Mucosa of stomach (tissue), 1 donor: Measurements from ENCODE around the gene WDR46.
A peak's percentile ranks its signal among the peaks of the same experiment; 100 is the strongest.

ENCODE experiments used
- H3K27me3 ChIP-seq: one replicate; pipeline ENCODE4 v1.7.0; 2013; ENCODE audit warnings: mild to moderate bottlenecking, low read length; ENCODE audit not compliant: control insufficient read depth, insufficient read depth
- H3K36me3 ChIP-seq: one replicate; pipeline ENCODE4 v1.7.0; 2013; ENCODE audit warnings: low read length; ENCODE audit not compliant: control insufficient read depth, insufficient read depth
- H3K4me1 ChIP-seq: one replicate; pipeline ENCODE4 v1.7.0; 2013; ENCODE audit warnings: mild to moderate bottlenecking, low read length; ENCODE audit not compliant: control insufficient read depth, insufficient read depth
- H3K4me3 ChIP-seq: one replicate; pipeline ENCODE4 v1.7.0; 2013; ENCODE audit warnings: low read length
- H3K9ac ChIP-seq: one replicate; pipeline ENCODE4 v1.7.0; 2013; ENCODE audit warnings: mild to moderate bottlenecking, low read length, moderate library complexity
- H3K9me3 ChIP-seq: one replicate; pipeline ENCODE4 v1.7.0; 2013; ENCODE audit warnings: mild to moderate bottlenecking, low read length, moderate library complexity; ENCODE audit not compliant: control insufficient read depth
- donor health status: Pancreatic carcinoma.

Gene WDR46

GRCh38 chr6:33305052-33305451 is 16.0 kb upstream of the WDR46 start:
- Histone ChIP-seq H3K9me3 (no peaks in the 10 kb centered on the region), H3K4me1 (no peaks in the 10 kb centered on the region), H3K9ac (no peak overlapping the region), H3K4me3 (no peak overlapping the region), H3K27me3 (no peaks in the 10 kb centered on the region), H3K36me3 (peaks cover 6% of the 10 kb centered on the region)

- peaks cover 6% of the 10 kb centered on the region for H3K36me3 ChIP-seq
- no peak overlapping the region for H3K4me3 ChIP-seq
- H3K27me3 ChIP-seq: no peaks in the 10 kb centered on the region
- no peak overlapping the region for H3K9ac ChIP-seq
- H3K9me3 ChIP-seq: no peaks in the 10 kb centered on the region
- H3K4me1 ChIP-seq: no peaks in the 10 kb centered on the region
These were observed 15.2 kb upstream of the WDR46 start for GRCh38 chr6:33304216-33304615.

- no peaks in the 10 kb centered on the region for H3K27me3 ChIP-seq
- H3K9ac ChIP-seq: no peak overlapping the region
- H3K4me1 ChIP-seq: peaks cover 8% of the 10 kb centered on the region
- no peaks in the 10 kb centered on the region for H3K9me3 ChIP-seq
- no peak overlapping the region for H3K4me3 ChIP-seq
- H3K36me3 ChIP-seq: peaks cover 6% of the 10 kb centered on the region
These were observed 12.8 kb upstream of the WDR46 start for GRCh38 chr6:33301877-33302276.

- Histone ChIP-seq H3K4me3 (peak overlapping the region; percentile 81), H3K9me3 (no peaks in the 10 kb centered on the region), H3K4me1 (peaks cover 8% of the 10 kb centered on the region), H3K36me3 (peaks cover 7% of the 10 kb centered on the region), H3K27me3 (no peaks in the 10 kb centered on the region), H3K9ac (peak overlapping the region; percentile 95)
These were observed 10.4 kb upstream of the WDR46 start for GRCh38 chr6:33299237-33299944.

DNA sequence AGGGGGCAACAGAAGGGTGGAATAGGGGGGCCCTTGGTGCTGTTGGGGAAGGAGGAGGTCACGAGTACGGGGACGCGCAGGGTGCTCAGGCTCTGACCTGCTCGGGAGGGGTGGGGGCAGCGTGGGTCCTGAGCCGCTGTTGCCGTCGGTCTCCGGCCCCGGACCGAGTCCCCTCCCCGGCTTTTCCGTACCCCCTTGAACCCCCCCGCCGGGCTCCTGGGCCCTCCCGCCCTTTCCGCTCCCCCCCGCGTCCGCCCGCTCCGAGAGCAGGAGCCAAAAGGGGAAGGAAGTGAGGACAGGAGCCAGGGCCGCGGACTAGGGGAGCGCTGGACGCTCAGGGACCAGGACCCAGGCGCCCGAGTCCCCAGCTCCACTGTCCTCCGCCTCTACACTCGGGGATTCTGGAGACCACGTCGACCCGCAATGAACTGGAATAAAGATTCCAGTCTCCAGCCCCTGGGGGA is 9.8 kb upstream of the WDR46 start, which contains the start of gene RGL2:
Gene RGL2, minus strand, starts transcription at position 170 of the 464 bp plus-strand sequence. CDS start 332 bp downstream, outside the sequence.
- no peaks in the 10 kb centered on the region for H3K27me3 ChIP-seq
- no peaks in the 10 kb centered on the region for H3K9me3 ChIP-seq
- H3K9ac ChIP-seq: peak within 1 kb of the TSS; percentile 95
- H3K36me3 ChIP-seq: peaks cover 7% of the 10 kb centered on the region
- peaks cover 8% of the 10 kb centered on the region for H3K4me1 ChIP-seq
- H3K4me3 ChIP-seq: peak within 1 kb of the TSS; percentile 81

- H3K4me3 ChIP-seq: peak overlapping the region; percentile 50
- H3K36me3 ChIP-seq: peaks cover 7% of the 10 kb centered on the region
- no peaks in the 10 kb centered on the region for H3K27me3 ChIP-seq
- H3K9me3 ChIP-seq: no peaks in the 10 kb centered on the region
- H3K9ac ChIP-seq: peak overlapping the region; percentile 95
- H3K4me1 ChIP-seq: peaks cover 8% of the 10 kb centered on the region
These were observed 9.1 kb upstream of the WDR46 start for GRCh38 chr6:33297956-33298772.

DNA sequence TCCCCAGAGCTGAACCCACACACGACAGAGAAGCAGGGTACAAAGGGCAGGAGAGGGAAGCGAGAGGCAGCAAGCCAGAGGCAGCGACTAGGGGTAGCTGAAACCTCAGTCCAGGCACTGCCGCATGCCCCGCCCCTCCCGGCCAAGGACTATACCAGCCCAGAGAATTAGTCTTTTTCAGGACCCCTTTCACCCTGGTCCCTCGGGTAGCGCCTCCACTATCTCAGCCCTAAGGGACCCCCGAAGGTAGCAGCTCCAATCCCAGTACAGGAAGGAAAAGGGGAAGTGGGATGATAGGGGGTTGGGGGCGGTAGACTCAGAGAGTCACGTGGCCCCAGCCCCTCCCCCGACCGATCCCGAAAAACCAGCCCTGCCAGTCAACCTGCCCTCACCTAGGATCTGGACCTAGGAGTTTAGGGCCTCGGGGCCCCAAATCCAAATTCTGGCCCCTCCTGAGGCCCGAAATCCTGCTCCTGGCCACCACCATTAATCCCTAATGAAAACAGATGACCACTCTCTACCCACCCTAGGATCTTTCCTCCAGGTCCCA is 8.4 kb upstream of the WDR46 start:
- peaks cover 7% of the 10 kb centered on the region for H3K36me3 ChIP-seq
- no peak overlapping the region for H3K4me3 ChIP-seq
- peaks cover 8% of the 10 kb centered on the region for H3K4me1 ChIP-seq

DNA sequence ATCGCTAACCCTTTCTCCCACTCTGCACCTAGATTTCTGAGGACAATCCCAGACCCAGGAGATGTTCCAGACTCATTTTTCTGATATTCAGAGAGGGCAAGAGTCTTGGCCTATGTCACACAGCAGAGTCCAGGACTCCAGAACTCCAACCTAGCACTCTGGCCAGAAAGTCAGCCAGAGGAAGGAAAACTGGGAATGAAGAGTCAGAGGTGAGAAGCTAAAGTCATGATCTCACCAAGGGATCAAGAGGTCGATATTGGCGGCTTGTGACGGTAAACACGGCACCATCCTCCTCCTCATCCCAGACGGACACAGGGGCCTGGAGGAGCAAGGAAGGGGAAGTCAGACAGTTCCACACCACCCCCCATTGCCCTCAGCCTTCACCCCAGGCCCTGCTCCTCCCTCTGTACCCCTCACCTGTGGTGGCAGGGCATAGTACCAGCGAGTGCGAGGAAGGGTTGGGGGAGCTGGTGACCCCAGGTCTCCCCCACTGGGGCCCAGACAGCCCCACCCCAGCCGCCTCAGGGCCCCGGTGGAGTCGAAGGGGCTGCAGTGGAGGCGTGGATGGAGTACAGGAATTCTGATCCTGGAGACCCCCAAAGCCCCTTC is 7.9 kb upstream of the WDR46 start:
- Histone ChIP-seq H3K9ac (peak overlapping the region; percentile 65), H3K36me3 (peaks cover 7% of the 10 kb centered on the region), H3K4me1 (peaks cover 8% of the 10 kb centered on the region), H3K9me3 (no peaks in the 10 kb centered on the region), H3K27me3 (no peaks in the 10 kb centered on the region), H3K4me3 (no peak overlapping the region)

More for the DNA sequence above, 8.4 kb upstream of the WDR46 start:
- H3K9me3 ChIP-seq: no peaks in the 10 kb centered on the region
- H3K9ac ChIP-seq: peak overlapping the region; percentile 65
- H3K27me3 ChIP-seq: no peaks in the 10 kb centered on the region

DNA sequence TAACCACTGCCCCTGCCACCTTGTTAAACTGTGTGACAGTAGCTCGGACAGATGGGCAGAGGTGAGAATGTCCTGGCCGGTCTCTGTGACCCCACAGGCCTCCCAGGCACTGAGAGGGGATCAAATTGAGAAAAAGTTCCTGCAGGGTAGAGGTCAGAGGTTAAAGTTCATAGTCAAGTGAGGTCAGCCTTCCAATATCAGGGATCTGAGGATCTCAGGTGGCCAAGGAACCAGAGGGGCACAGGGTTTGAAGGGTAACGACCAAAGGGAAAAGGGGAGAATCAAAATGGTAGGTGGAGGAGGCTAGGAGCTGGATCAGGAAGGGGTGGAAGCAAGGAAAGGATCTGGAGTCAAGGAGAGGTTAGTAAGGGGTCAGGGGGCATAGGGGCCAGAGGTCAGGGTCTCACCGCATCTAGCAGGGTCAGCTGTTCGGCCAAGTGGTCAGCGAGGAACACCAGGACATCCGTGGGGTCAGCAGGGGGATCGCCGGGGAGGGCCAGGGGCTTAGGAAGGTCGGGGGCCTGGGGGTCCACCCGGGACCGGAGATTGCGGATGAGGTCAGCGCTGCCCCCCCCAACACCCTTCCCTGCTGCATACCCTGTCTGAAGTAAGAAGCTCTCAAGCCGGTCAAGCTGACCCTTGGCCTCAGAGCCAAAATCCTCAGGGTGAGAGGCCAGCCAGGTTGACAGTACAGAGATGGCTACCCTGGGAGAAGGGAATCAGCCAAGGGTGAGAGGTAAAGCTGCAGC is 6.8 kb upstream of the WDR46 start:
- Histone ChIP-seq H3K27me3 (no peaks in the 10 kb centered on the region), H3K9ac (no peak overlapping the region), H3K4me1 (peaks cover 8% of the 10 kb centered on the region), H3K36me3 (peaks cover 7% of the 10 kb centered on the region), H3K4me3 (no peak overlapping the region), H3K9me3 (no peaks in the 10 kb centered on the region)

DNA sequence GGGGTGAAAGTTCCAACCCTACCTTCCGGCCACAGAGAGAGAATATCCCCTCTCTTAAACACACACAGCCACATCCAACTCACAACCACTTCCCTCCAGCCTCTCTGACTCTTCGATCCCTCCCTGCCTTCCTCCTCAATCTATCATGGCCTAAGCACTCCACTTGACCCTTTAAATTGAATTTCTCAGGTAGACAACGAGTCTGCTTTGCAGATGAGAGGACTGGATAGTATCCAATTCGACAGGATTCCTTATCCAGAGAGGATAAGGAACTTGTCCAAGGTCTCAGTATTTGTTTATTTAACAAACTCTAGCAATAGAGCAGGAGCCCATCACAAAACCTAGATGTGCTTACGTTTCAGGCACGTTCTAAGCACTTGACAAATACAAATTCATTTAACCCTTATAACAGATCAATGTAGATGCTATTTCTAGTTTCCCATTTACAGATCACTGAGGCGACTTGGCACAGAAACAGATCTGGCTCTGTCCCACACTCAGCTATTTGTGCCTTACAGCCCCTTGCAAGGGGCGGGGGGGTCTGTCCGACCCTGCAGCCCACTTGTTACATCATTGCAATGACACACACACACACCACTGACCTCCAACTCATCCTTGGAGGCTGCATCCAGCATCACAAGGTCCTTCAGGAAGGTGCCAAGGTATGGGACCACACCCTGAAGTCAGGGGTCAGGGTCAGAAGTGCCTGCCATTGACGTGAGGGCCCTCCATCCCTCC is 5.2 kb upstream of the WDR46 start:
- H3K9me3 ChIP-seq: no peaks in the 10 kb centered on the region
- H3K4me3 ChIP-seq: no peak overlapping the region
- H3K9ac ChIP-seq: no peak overlapping the region
- H3K36me3 ChIP-seq: peaks cover 7% of the 10 kb centered on the region
- H3K27me3 ChIP-seq: no peaks in the 10 kb centered on the region
- H3K4me1 ChIP-seq: peaks cover 16% of the 10 kb centered on the region
